Astrocyte of the spinal cord (primary cell): ENCODE data around the gene TNS4.

Source experiments
- DNase-seq: peaks from one replicate; pipeline ENCODE4 v3.0.0; 2011; ENCODE audit warnings: low read depth, low spot score
- H3K4me3 ChIP-seq: 2 replicates; pipeline ENCODE4 v1.5.1; 2011; ENCODE audit warnings: low read depth, mild to moderate bottlenecking, low read length, moderate library complexity
- CTCF ChIP-seq: IDR thresholded peaks from 2 replicates; pipeline ENCODE4 v1.5.1; 2012; ENCODE audit warnings: low read depth, mild to moderate bottlenecking, low read length, inconsistent platforms
- in situ Hi-C: cut with HindIII; loops from 2 replicates; pipeline ENCODE4 v1.10.0; 2017; ENCODE audit warnings: low sequenced_read_pairs

The TNS4 gene

DNA sequence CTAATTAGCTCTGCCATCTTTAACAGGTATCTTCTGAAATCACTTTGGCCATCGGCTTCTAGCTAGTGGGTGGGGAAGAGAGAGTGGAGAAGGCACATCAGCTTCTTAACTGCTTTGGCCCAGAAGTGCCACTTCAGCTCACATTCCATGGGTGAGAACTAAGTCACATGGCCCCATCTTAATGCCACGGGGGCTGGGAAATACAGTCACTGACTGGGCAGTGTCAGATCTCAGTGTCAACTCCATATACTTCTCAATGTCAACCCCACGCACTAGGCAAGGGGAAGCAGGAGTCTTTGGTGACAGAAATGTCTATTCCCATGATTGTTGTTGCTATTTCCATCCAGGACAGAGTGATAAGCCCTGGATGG lies 34.5 kb upstream of the TNS4 start:
- in situ Hi-C loops, result no loop called here
- TF ChIP-seq CTCF, result no peak
- DNase-seq, result no peak
- no peak overlapping the region for H3K4me3 ChIP-seq

DNA sequence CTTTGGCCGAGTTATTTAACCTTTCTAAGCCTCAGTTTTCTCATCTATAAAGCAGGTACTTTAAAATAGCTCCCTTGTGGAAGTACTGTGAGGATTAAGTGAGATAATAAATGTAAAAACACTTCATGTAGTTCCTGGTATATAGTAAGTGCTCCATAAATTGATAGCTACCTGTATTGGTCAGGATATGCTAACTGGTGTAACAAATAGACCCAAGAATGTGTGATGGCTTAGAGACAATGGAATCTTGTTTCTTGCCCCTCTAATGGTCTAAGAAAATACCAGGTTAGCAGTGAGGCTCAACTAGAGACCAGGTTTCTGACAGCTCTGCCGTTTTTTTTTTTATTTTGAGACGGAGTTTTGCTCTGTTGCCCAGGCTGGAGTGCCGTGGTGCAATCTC lies 34.0 kb upstream of the TNS4 start:
- no peak for DNase-seq
- in situ Hi-C loops, result no loop called here
- no peak overlapping the region for H3K4me3 ChIP-seq
- TF ChIP-seq CTCF, result no peak

DNA sequence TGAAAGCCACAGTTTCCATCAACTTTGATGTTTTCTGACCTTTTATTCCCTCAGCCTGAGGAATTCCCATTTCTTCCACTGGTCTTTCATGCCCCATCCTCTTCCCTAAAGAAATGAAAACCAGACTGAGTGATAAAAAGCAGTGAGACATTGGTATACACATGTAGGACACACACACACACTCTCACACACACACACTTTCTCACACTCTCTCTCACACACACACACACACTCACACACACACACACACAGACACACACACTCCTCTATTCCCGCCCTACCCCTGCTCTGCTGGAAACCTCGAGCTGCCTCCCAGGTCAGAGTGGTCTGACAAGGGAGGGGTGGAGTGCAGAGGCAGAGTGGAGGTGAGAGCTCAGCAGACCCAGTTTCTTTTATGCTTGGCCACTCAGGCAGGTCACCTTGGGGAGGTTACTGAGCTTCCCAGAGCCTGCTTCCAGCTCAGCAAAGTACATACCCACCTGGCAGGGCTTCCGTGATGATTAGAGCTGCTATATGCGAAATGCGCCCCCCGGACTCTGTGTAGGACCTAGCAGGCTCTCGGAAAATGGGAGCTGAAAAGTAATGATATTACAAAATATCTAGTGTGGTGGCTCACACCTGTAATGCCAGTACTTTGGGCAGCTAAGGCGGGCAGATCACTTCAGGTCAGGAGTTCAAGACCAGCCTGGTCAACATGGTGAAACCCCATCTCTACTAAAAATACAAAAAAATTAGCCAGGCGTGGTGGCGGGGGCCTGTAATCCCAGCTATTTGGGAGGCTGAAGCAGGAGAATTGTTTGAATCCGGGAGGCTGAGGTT lies 33.2 kb upstream of the TNS4 start:
- H3K4me3 ChIP-seq, result no peak overlapping the region
- in situ Hi-C loops, result no loop called here
- TF ChIP-seq CTCF, result no peak
- DNase-seq, result no peak

DNA sequence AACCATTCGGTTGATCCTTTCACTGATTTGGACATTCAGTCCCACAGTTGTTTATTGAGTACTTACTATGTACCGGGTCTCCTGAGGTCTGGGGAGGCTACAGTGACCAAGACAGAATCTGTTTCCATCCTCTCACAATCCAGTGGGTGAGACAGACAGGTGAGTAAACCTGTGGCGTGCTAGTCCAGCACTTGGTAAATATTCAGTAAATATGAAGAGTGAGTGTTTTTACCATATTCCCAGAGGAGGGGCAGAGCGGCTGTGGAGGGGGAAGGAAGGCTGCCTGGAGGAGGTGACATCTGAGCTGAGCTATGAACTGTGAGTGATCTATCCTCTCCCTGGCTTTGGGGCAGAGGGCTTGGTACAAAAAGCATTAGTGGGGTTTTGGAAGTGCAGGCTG lies 32.5 kb upstream of the TNS4 start:
- no peak for DNase-seq
- no peak overlapping the region for H3K4me3 ChIP-seq
- TF ChIP-seq CTCF, result no peak
- in situ Hi-C loops, result no loop called here

DNA sequence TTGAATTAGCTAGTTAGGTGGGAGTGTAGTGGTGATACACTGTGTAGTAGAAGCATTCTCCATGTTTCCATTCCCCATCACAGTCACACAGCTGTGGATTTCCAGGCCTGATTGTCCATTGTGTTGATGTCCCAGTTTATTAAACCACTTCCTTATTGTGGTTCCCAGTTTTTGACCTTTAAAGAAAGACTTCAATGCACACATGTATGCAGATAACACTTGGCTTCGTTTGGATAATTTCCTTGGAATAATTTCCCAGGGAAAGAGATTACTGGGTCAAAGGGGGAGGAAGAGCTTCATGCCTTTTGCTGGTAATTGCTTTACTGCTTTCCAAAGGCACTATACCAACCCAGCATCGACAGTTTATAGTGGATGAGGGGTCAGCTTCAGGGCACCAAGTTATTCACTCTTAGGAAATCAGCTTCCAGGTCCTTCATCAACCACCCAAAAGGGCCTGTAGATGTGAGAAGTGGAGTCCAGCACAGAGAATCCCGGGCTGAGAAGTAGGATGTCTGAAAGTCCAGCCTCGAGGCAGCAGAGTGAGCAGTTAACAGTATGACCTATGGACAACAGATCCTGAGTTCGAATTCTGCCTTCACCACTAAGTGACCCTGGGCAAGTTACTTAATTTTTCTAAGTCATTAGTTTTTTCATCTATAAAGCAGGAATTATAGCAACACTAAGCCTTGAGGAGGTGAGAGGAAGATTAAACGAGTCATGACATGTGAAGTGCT lies 31.3 kb upstream of the TNS4 start:
- TF ChIP-seq CTCF, result no peak
- DNase-seq, result no peak
- no peak overlapping the region for H3K4me3 ChIP-seq
- in situ Hi-C loops, result no loop called here

GRCh38 chr17:40531051-40531991 lies 29.9 kb upstream of the TNS4 start:
- no peak for TF ChIP-seq CTCF
- in situ Hi-C loops, result no loop called here
- no peak for DNase-seq
- no peak overlapping the region for H3K4me3 ChIP-seq
